ENCODE results near the gene GDF9.

DNA sequence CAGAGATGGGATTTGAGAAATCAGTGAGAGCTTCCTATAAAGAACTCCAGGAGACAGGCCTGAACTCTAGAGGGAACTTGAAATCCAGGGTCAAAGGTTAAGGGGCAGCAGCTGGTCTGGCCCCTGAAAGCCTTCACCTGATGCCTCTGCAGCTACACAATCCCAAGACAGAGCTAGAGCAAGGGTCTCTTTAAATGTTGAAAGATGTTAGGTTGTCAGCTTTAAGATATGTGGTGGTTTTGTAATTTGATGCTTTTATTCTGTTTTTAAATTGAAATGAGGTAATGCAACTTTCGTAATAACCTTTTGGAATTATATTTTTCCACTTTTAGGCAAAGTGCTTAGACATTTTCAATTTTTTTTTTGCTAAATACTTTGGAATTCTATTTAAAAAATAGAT lies 50.8 kb downstream of the GDF9 start:
- TF ChIP-seq CTCF (conservative IDR thresholded peaks at IDR 0.05; ENCODE audit: low read length) (no peak), EZH2phosphoT487 (IDR thresholded peaks at IDR 0.05; ENCODE audit: borderline replicate concordance, low read depth, low read length) (no peak)

Measured in OCI-LY7 (cell line).